ENCODE measurements around the gene DDX24. TPM values are rescaled to one million over a fixed set of nuclear protein-coding genes. Genes with fewer than 3 reads are reported as not detected.

The DDX24 gene
- total RNA-seq, 1 experiment from 2014 or later = 67.7 TPM

- DNase-seq (ENCODE audit: low spot score) = no peak
Observed at GRCh38 chr14:94048691-94049624, 32.0 kb downstream of the DDX24 start.

DNA sequence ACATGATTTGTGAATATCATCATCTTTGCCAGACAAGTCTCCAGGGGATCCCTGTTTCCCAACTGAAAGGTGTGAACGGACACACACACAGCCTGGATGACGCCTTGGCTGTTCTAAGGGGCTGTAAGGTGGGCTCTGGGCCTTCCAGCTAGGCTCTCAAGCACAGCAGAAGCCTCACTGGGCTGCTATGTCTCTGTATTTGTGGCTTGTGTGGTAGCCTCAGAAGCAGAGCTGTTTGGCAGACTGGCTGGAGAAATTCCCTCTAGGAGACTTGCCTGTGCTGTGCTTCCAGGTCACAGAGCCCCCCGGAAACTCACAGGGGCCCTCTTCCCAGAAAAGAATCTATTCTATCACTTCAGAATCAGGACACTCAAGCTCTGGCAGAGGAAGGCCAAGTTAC, 33.4 kb downstream of the DDX24 start:
- no peak for DNase-seq (ENCODE audit: low spot score)

DNA sequence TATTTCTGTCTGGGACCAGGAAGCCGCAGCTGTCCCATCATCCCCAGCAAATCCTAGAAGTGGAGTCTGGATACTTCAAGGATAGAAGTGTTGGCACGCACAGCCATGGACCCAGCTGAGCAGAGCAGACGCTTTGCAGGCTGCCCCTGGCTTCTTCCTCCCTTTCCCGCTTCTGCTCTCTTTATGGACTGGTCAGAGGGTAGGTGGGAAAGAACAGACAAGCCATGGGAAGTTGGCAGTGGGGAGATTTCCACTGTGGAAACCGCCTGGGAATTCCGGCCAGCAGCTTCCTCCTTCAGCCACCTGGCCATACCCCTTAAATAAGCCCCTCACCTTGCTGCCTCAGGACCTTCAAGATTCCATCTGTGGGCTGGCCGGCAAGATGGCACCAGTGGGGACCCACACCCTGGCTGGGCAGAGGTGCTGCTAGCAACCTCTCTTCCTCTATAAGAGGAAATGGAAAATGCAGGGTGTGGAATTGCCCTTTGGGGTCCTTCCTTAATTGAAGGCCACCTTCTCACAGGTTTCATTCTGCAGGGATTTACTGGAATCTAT, 34.2 kb downstream of the DDX24 start:
- no peak for DNase-seq (ENCODE audit: low spot score)

GRCh38 chr14:94045563-94046345, 35.2 kb downstream of the DDX24 start:
- DNase-seq (ENCODE audit: low spot score) = no peak

- no peak for DNase-seq (ENCODE audit: low spot score)
Observed at GRCh38 chr14:94045101-94045500, 35.9 kb downstream of the DDX24 start.

DNA sequence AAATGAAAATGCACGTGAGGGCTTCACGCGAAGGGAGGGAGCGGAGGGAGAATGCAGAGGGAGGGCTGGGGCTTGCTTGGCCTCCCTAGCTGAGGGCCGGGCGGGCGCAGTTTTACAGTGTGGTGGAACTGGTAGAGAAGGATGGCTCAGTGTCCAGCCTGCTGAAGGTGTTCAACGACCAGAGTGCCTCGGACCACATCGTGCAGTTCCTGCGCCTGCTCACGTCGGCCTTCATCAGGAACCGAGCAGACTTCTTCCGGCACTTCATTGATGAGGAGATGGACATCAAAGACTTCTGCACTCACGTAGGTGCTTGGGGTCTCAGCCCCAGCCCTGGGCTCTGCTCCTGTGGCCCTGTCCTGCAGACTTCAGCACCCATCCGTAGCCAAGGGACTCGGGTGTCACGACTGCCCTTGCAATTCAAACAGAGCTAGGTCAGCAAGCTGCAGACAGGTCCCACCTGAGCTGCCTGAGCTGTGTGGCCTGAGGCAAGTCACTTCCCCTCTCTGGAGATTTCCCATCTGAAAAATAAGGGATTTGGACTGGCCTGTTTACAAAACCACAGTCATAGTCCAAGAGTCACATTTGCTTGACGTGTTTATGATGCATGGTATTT, 36.4 kb downstream of the DDX24 start:
- no peak for DNase-seq (ENCODE audit: low spot score)

GRCh38 chr14:94043756-94044475, 37.1 kb downstream of the DDX24 start:
- DNase-seq (ENCODE audit: low spot score) = no peak

GRCh38 chr14:94043111-94043755, 37.8 kb downstream of the DDX24 start:
- no peak for DNase-seq (ENCODE audit: low spot score)

- DNase-seq (ENCODE audit: low spot score) = no peak
Observed at GRCh38 chr14:94042433-94043091, 38.4 kb downstream of the DDX24 start.

DNA sequence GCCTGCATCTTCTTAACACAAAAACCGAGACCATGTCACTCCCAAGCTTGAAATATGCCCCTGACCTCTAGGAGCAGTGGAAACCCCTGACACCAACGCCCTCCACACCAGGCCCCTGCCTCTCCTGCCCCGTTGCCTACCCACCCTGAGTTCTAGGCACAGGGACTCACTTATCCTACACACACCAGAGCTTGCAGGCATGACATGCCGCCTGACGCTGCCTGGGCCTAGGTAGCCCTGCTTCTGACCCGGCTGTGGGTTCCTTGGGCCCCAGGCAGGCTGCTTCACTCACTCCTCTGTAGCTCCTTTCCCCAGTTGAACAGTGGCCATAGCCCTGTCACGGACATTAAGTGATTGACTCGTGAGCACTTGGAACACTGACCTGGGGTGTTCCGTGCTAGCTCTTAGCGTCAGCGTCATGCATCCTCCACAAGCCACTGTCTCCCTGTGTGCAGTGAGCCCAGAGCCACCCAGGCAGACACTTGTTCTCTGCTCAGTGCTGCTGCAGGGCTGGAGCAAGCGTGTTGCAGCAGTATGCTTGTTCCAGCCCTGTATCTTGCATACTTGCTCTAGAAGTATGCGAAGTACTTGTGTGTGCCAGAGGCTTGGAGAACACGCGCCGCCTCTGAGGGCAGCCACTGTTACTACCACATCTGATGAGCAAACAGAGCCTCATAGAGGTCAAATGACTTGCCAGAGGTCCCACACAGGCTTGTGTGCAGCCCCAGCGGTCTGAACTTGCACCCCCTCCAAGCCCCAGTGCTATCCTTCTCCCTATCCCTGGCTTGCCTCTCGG, 39.3 kb downstream of the DDX24 start:
- no peak for DNase-seq (ENCODE audit: low spot score)

DNA sequence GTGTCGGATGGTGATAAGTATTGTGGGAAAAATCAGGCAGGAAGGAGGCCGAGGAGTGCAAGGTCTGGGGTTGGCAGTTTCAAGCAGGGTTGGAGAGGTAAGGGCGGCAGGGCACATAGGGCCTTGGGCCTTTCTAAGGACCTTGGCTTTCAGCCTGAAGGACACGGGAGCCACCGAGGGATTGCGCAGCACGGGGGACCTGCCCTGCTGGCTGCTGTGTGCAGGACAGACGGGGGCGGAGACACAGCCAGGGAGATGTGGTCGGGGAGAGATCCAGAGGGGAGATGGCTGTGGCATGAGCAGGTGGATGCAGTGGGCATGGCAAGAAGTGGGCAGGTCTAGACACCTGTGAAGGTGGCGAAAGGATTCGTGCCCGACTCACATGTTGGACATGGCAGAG, 40.2 kb downstream of the DDX24 start:
- no peak for DNase-seq (ENCODE audit: low spot score)

GRCh38 chr14:94040247-94040646, 40.8 kb downstream of the DDX24 start:
- DNase-seq (ENCODE audit: low spot score) = no peak

DNA sequence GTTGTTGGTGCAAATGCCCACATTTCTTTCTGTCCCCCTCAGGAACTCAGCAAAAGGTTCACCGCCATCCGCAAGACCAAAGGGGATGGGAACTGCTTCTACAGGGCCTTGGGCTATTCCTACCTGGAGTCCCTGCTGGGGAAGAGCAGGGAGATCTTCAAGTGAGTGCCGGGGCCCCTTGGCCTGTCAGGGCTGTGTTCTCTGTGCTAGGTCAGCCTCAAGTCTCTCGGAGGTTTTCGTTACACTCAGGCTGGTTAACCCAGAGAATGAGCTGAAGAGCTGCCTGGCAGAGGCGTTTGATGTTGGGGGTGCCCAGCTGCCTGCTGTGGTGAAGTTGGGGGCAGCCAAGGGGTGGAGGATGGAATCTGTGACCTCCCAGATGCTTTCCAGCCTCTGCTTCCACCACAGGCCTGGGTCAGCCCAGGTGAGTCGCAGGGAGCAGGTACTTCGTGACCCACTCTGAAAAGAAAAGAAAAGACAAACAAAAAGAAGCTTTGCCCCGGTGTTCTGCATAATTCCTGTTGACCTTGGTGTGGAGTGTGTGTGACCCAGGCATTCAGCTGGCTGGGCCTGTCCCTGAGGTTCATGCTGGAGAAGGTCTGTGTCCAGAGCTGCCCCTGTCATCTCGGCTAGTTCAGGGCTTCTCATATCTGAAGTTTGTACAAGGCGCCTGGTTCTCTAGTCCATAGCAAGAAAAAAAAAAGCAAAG, 41.9 kb downstream of the DDX24 start:
- DNase-seq (ENCODE audit: low spot score) = no peak

GRCh38 chr14:94038510-94038909, 42.5 kb downstream of the DDX24 start:
- no peak for DNase-seq (ENCODE audit: low spot score)

DNA sequence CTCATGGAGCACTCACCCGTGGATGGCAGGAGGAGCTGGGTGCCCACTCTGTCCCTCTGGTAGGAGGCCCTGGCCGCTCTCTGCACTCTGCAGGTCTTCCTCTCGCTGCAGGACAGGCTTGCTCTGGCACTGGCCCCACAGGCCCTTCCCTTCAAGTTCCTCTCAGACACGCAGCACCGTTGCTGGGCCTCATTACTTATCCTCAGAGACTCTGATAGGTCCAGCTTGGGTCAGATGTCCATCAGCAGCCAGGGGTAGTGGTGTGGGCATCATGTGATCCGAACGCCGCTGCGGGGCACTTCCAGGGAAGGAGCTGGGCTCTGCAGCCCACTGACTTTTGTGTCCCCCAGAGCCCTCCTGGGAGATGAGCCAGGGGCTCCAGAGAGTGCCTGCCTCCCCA, 43.0 kb downstream of the DDX24 start:
- no peak for DNase-seq (ENCODE audit: low spot score)

DNA sequence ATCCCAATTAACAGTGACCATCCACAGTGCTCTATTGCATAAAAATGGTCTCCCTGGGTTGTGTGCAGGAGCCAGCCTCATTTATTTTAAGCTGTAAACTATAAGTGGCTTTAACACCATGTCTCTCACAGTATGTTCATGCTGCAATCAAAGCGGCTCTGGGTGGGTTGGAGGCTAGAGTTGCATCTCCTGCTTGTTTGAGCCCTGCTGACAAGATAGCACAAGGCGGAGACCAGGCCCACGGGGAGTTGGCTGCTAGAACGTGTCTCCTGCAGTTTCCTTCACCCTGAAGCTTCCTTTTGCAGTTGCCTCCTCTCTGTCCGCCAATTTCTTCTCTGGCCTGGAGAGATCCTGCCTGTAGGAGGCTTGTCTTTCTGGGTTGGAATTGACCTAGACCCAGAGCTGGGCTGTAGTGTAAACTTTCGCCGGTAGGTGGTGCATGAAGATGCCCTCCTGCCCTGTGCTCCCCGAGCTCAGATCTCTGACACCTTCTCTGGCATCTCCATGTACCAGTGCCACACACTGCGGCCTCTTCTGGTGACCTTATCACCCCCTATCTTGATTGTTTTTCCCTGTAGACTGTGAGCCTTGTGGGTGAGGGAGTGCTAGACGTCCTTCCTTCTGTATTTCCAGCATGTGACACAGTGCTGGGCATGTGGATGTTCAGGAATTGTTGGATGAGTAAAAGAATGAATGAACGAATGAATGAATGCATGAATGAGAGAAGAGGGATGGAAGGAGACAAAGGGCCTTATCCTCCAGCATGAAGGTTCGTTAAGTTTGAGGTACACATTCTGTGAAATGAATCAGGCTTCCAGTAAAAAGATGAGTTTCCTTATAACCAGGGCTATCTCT, 44.5 kb downstream of the DDX24 start:
- DNase-seq (ENCODE audit: low spot score) = peak; percentile 87

- no peak for DNase-seq (ENCODE audit: low spot score)
Observed at GRCh38 chr14:94034886-94035285, 46.1 kb downstream of the DDX24 start.

DNA sequence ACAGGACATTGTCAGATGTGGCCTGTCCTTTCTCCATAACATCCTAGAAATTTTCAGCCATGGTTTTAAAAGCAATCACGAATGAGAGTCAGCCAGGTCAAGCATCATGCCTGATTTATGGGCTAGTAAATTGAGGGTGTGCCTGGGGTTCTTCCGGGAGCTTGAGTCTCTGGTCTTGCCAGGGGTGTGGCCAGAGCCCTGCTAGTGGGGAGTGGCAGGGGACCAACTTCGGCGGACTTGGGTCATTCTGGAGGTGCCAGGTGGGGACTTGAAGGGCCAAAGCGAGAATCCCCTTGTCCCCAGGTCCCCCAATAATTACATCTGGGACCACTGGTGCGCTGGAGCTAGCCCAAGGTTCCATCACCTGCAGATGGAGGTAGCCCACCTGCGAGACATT, 49.1 kb downstream of the DDX24 start:
- no peak for DNase-seq (ENCODE audit: low spot score)

Measured in HT-29 (cell line).